Measurements from ENCODE around the gene UBQLNL. TPM values are rescaled to one million over a fixed set of nuclear protein-coding genes. Genes with fewer than 3 reads are reported as not detected.

UBQLNL gene
- total RNA-seq, 1 donor from 2014 or later: 0.09 TPM

DNA sequence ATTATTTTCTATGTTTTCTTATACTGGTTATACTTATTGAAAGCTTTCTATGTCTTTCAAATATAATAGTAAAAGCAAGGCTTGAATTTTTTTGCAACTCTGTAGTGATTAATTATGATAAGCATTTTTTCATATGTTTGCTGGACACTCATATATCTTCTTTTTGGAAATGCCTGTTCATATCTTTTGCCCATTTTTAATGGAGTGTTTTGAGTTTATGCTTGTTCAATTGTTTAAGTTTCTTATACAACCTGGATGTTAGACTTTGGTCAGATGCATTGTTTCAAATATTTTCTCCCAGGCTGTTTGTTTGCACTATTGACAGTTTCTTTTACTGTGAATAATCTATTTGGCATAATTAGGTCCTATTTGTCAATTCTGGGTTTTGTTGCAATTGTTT lies 20.0 kb upstream of the UBQLNL start:
- no peak overlapping the region for H3K27ac Mint-ChIP-seq (ENCODE audit: unreplicated experiment)
- no peak for DNase-seq (ENCODE audit: low read depth, low spot score)

GRCh38 chr11:5534046-5534445 lies 17.5 kb upstream of the UBQLNL start:
- H3K9me3 Mint-ChIP-seq: peaks cover 3% of the 10 kb centered on the region
- TF ChIP-seq CTCF (conservative IDR thresholded peaks at IDR 0.05): no peak
- no peak for DNase-seq (ENCODE audit: low read depth, low spot score)
- H3K36me3 Mint-ChIP-seq (ENCODE audit: low read depth): no peaks in the 10 kb centered on the region
- H3K4me1 Mint-ChIP-seq: no peaks in the 10 kb centered on the region
- no peak overlapping the region for H3K27ac Mint-ChIP-seq (ENCODE audit: unreplicated experiment)
- H3K4me3 Mint-ChIP-seq: no peak overlapping the region
- peaks cover 4% of the 10 kb centered on the region for H3K27me3 Mint-ChIP-seq (ENCODE audit: low read depth)

More for the DNA sequence above, 20.0 kb upstream of the UBQLNL start:
- no peaks in the 10 kb centered on the region for H3K36me3 Mint-ChIP-seq (ENCODE audit: low read depth)
- H3K27me3 Mint-ChIP-seq (ENCODE audit: low read depth): peaks cover 4% of the 10 kb centered on the region
- peaks cover 3% of the 10 kb centered on the region for H3K9me3 Mint-ChIP-seq
- H3K4me1 Mint-ChIP-seq: no peaks in the 10 kb centered on the region
- no peak for TF ChIP-seq CTCF (conservative IDR thresholded peaks at IDR 0.05)
- H3K4me3 Mint-ChIP-seq: no peak overlapping the region

DNA sequence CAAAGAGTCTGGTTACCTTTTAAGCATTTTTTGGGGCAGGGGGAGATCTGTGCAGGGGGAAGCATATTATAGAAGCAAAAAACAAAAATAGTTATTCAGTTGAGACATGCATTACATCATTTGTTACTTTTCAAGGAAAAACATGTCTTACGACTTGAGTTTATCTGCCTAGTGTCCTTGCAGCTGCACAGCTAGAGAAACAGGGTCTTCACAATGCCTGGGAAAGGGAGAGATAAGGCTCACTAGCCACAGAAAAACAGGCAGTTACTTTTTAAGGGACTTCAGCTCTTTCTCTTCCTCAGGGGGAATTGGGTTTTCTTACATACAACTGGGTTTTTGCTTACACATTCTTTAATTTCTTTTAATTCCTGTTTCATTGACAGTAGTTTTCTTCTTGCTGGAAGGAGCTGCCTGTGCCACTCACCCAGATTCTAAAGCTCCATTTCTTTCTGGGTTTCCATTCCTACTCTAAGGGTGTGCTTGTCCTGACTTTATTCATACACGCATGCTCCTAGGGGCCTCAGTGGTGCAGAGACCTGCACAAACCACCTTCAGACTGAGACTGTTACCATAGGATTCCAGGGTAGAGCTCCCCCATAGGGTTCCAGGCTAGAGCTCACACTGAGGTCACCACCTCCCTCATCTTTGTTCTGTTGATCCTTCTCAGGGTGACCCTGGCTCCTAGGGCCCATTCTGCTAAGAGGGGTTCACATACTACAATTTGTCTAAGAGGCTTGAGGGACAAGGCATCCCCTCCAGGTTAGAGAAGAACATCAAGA lies 14.7 kb upstream of the UBQLNL start:
- H3K9me3 Mint-ChIP-seq: no peaks in the 10 kb centered on the region
- peaks cover 4% of the 10 kb centered on the region for H3K27me3 Mint-ChIP-seq (ENCODE audit: low read depth)
- no peak overlapping the region for H3K27ac Mint-ChIP-seq (ENCODE audit: unreplicated experiment)
- H3K36me3 Mint-ChIP-seq (ENCODE audit: low read depth): no peaks in the 10 kb centered on the region
- DNase-seq (ENCODE audit: low read depth, low spot score): no peak
- H3K4me1 Mint-ChIP-seq: no peaks in the 10 kb centered on the region
- H3K4me3 Mint-ChIP-seq: no peak overlapping the region
- no peak for TF ChIP-seq CTCF (conservative IDR thresholded peaks at IDR 0.05)

GRCh38 chr11:5528495-5528894 lies 12.0 kb upstream of the UBQLNL start:
- Mint-ChIP-seq H3K4me1 (no peaks in the 10 kb centered on the region), H3K9me3 (no peaks in the 10 kb centered on the region), H3K27me3 (ENCODE audit: low read depth) (no peaks in the 10 kb centered on the region), H3K36me3 (ENCODE audit: low read depth) (no peaks in the 10 kb centered on the region), H3K4me3 (no peak overlapping the region), H3K27ac (ENCODE audit: unreplicated experiment) (no peak overlapping the region)
- no peak for TF ChIP-seq CTCF (conservative IDR thresholded peaks at IDR 0.05)
- DNase-seq (ENCODE audit: low read depth, low spot score): no peak

DNA sequence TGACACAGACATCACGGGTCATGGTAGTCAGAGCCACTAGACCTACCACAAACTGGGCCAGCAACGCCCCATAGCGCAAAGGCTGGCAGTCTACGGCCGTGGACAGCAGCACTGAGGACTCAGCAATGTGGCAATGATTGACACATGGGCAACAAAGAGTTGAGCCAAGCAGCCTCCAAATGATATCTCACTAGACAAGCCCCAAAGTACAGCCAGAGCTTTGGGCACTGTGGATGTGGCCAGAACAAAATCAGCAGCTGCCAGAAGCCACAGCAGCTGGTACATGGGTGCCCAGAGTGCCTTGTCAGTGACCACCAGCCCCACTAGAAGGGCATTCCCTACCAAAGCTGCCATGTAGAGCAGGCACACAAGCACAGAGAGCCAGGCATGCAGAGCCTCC lies 11.2 kb upstream of the UBQLNL start:
- no peaks in the 10 kb centered on the region for H3K9me3 Mint-ChIP-seq
- no peaks in the 10 kb centered on the region for H3K4me1 Mint-ChIP-seq
- TF ChIP-seq CTCF (conservative IDR thresholded peaks at IDR 0.05): no peak
- H3K27ac Mint-ChIP-seq (ENCODE audit: unreplicated experiment): no peak overlapping the region
- no peaks in the 10 kb centered on the region for H3K36me3 Mint-ChIP-seq (ENCODE audit: low read depth)
- no peak for DNase-seq (ENCODE audit: low read depth, low spot score)
- H3K27me3 Mint-ChIP-seq (ENCODE audit: low read depth): no peaks in the 10 kb centered on the region
- H3K4me3 Mint-ChIP-seq: no peak overlapping the region
